Stimulated activated effector memory CD8-positive, alpha-beta T cell treated with anti-CD3 and anti-CD28 coated beads, Interleukin-12 subunit alpha, Interleukin-12 subunit beta, amount 100 ng/mL, for 72 hours (primary cell): Measurements from ENCODE around the gene GPX1.
"Not testable (repeated sequence)": the region's sequence is repeated elsewhere in the genome, so short reads cannot be mapped to it uniquely, and the experiment has no call there.

Experiments
- ATAC-seq: fragments of 150-1000 bp; cut with Tn5 transposase; 2 replicates; pipeline ENCODE4 v1.10.0; 2021
- DNase-seq, 2 donors: peaks; one replicate each; pipeline ENCODE4 v3.0.0; 2021 to 2022; ENCODE audit warnings: low spot score in 2 of 2
- H3K27ac Mint-ChIP-seq: one replicate; pipeline ENCODE4 v1.8.0; 2022; ENCODE audit warnings: mild to moderate bottlenecking, mixed read lengths
- H3K36me3 Mint-ChIP-seq: one replicate; pipeline ENCODE4 v1.8.0; 2022; ENCODE audit warnings: mild to moderate bottlenecking, mixed read lengths
- H3K4me1 Mint-ChIP-seq: one replicate; pipeline ENCODE4 v1.8.0; 2022; ENCODE audit warnings: mixed read lengths
- H3K4me3 Mint-ChIP-seq: one replicate; pipeline ENCODE4 v1.8.0; 2022; ENCODE audit warnings: mild to moderate bottlenecking, mixed read lengths
- H3K9me3 Mint-ChIP-seq: one replicate; pipeline ENCODE4 v1.8.0; 2022; ENCODE audit warnings: mixed read lengths

Gene GPX1

GRCh38 chr3:49343163-49343562 is 15.0 kb downstream of the GPX1 start:
- no peak for ATAC-seq

GRCh38 chr3:49341996-49342395 is 16.2 kb downstream of the GPX1 start:
- Mint-ChIP-seq H3K36me3 (peaks cover 32% of the 10 kb centered on the region), H3K4me3 (peak overlapping the region; percentile 97), H3K9me3 (no peaks in the 10 kb centered on the region), H3K27ac (peak overlapping the region; percentile 97), H3K4me1 (peaks cover 34% of the 10 kb centered on the region)
- DNase-seq (no peak), ATAC-seq (no peak)

More at GRCh38 chr3:49343163-49343562, 15.0 kb downstream of the GPX1 start:
- no peak for DNase-seq
- no peak overlapping the region for H3K4me3 Mint-ChIP-seq
- peaks cover 34% of the 10 kb centered on the region for H3K4me1 Mint-ChIP-seq
- H3K9me3 Mint-ChIP-seq = no peaks in the 10 kb centered on the region
- peaks cover 24% of the 10 kb centered on the region for H3K36me3 Mint-ChIP-seq
- H3K27ac Mint-ChIP-seq = no peak overlapping the region

GRCh38 chr3:49339941-49340800 is 18.0 kb downstream of the GPX1 start, which contains the start of gene USP4:
Gene USP4, minus strand, starts transcription at chr3:49340053. Its CDS starts 29 bp downstream, at chr3:49340024.
- ATAC-seq (peak; percentile 97), DNase-seq (peak; percentile 83 to 94)
- no peaks in the 10 kb centered on the region for H3K9me3 Mint-ChIP-seq
- H3K27ac Mint-ChIP-seq = peak within 1 kb of the TSS; percentile 97
- H3K4me3 Mint-ChIP-seq = peak within 1 kb of the TSS; percentile 97
- H3K4me1 Mint-ChIP-seq = peaks cover 36% of the 10 kb centered on the region
- H3K36me3 Mint-ChIP-seq = peaks cover 51% of the 10 kb centered on the region

- peak overlapping the region; percentile 97 for H3K27ac Mint-ChIP-seq
- peaks cover 33% of the 10 kb centered on the region for H3K4me1 Mint-ChIP-seq
- H3K36me3 Mint-ChIP-seq = peaks cover 57% of the 10 kb centered on the region
- ATAC-seq (no peak), DNase-seq (peak in 1 of 2 donors; percentile 10)
- peak overlapping the region; percentile 97 for H3K4me3 Mint-ChIP-seq
- H3K9me3 Mint-ChIP-seq = no peaks in the 10 kb centered on the region
Measured at GRCh38 chr3:49339581-49339940, 18.6 kb downstream of the GPX1 start.

GRCh38 chr3:49333916-49334633 is 24.1 kb downstream of the GPX1 start:
- Mint-ChIP-seq H3K36me3 (peaks cover 97% of the 10 kb centered on the region), H3K4me1 (peaks cover 18% of the 10 kb centered on the region), H3K27ac (peak overlapping the region; percentile 81), H3K9me3 (no peaks in the 10 kb centered on the region), H3K4me3 (no peak overlapping the region)
- DNase-seq (no peak), ATAC-seq (no peak)

- ATAC-seq (no peak), DNase-seq (no peak)
- Mint-ChIP-seq H3K36me3 (peaks cover 97% of the 10 kb centered on the region), H3K4me3 (no peak overlapping the region), H3K9me3 (no peaks in the 10 kb centered on the region), H3K27ac (peak overlapping the region; percentile 81), H3K4me1 (peaks cover 13% of the 10 kb centered on the region)
Measured at GRCh38 chr3:49333091-49333490, 25.1 kb downstream of the GPX1 start.

GRCh38 chr3:49329186-49329585 is 29.0 kb downstream of the GPX1 start:
- Mint-ChIP-seq H3K9me3 (no peaks in the 10 kb centered on the region), H3K36me3 (peaks cover 100% of the 10 kb centered on the region)

GRCh38 chr3:49328350-49328749 is 29.8 kb downstream of the GPX1 start:
- peaks cover 11% of the 10 kb centered on the region for H3K4me1 Mint-ChIP-seq
- H3K27ac Mint-ChIP-seq, H3K4me3 Mint-ChIP-seq, H3K9me3 Mint-ChIP-seq, DNase-seq, ATAC-seq: not testable (repeated sequence)
- H3K36me3 Mint-ChIP-seq = peaks cover 100% of the 10 kb centered on the region

More at GRCh38 chr3:49329186-49329585, 29.0 kb downstream of the GPX1 start:
- ATAC-seq = no peak
- Mint-ChIP-seq H3K27ac (no peak overlapping the region), H3K4me1 (peaks cover 12% of the 10 kb centered on the region), H3K4me3 (no peak overlapping the region)
- no peak for DNase-seq

- Mint-ChIP-seq H3K36me3 (peaks cover 100% of the 10 kb centered on the region), H3K9me3 (no peaks in the 10 kb centered on the region), H3K4me1 (peaks cover 6% of the 10 kb centered on the region), H3K4me3 (no peak overlapping the region), H3K27ac (no peak overlapping the region)
- ATAC-seq (no peak), DNase-seq (no peak)
Measured at GRCh38 chr3:49327485-49327884, 30.7 kb downstream of the GPX1 start.

- peaks cover 100% of the 10 kb centered on the region for H3K36me3 Mint-ChIP-seq
- H3K4me3 Mint-ChIP-seq = no peak overlapping the region
- ATAC-seq = no peak
- peak overlapping the region; percentile 45 for H3K27ac Mint-ChIP-seq
- DNase-seq = no peak
- H3K9me3 Mint-ChIP-seq = no peaks in the 10 kb centered on the region
- H3K4me1 Mint-ChIP-seq = peaks cover 6% of the 10 kb centered on the region
Measured at GRCh38 chr3:49324768-49325167, 33.4 kb downstream of the GPX1 start.

GRCh38 chr3:49316696-49317457 is 41.3 kb downstream of the GPX1 start:
- Mint-ChIP-seq H3K9me3 (no peaks in the 10 kb centered on the region), H3K4me1 (no peaks in the 10 kb centered on the region), H3K4me3 (no peak overlapping the region), H3K36me3 (peaks cover 94% of the 10 kb centered on the region), H3K27ac (peak overlapping the region; percentile 34)
- no peak for ATAC-seq
- DNase-seq = no peak

- Mint-ChIP-seq H3K9me3 (no peaks in the 10 kb centered on the region), H3K4me3 (no peak overlapping the region), H3K4me1 (no peaks in the 10 kb centered on the region), H3K36me3 (peaks cover 94% of the 10 kb centered on the region), H3K27ac (peak overlapping the region; percentile 69)
- ATAC-seq (no peak), DNase-seq (no peak)
Measured at GRCh38 chr3:49313896-49314688, 44.1 kb downstream of the GPX1 start.

GRCh38 chr3:49311283-49311682 is 46.9 kb downstream of the GPX1 start:
- Mint-ChIP-seq H3K9me3 (no peaks in the 10 kb centered on the region), H3K27ac (peak overlapping the region; percentile 65), H3K4me3 (no peak overlapping the region), H3K4me1 (no peaks in the 10 kb centered on the region), H3K36me3 (peaks cover 94% of the 10 kb centered on the region)
- DNase-seq (no peak), ATAC-seq (no peak)

- Mint-ChIP-seq H3K4me1 (no peaks in the 10 kb centered on the region), H3K36me3 (peaks cover 94% of the 10 kb centered on the region), H3K4me3 (no peak overlapping the region), H3K9me3 (no peaks in the 10 kb centered on the region), H3K27ac (peak overlapping the region; percentile 65)
- ATAC-seq (no peak), DNase-seq (no peak)
Measured at GRCh38 chr3:49310677-49311076, 47.5 kb downstream of the GPX1 start.
